MCF 10A (cell line): ENCODE measurements around the gene TCP10L. TPM values are rescaled to one million over a fixed set of nuclear protein-coding genes. Genes with fewer than 3 reads are reported as not detected.
"Not testable (repeated sequence)": the region's sequence is repeated elsewhere in the genome, so short reads cannot be mapped to it uniquely, and the experiment has no call there.

ENCODE experiments used
- BruUV-seq: library from RNA; stranded (reverse); fragments of 400-500 nt; replicated peaks from 2 replicates; lab custom pipeline; 2021; lab: Mats Ljungman, UMichigan
- CTCF ChIA-PET: fragments of 300-600 bp; sonication (Branson Sonifier 250); formaldehyde crosslinking; extraction: SDS; loops from one replicate; lab custom pipeline; 2021; ENCODE audit warnings: antibody characterized with exemption, inconsistent platforms; lab: Yijun Ruan, JAX
- POLR2A ChIA-PET: fragments of 300-600, 350-650 bp; sonication (Branson Sonifier 250); formaldehyde crosslinking; extraction: SDS; loops from one replicate; lab custom pipeline; 2020; ENCODE audit warnings: antibody characterized with exemption, inconsistent platforms; lab: Yijun Ruan, JAX
- DNase-seq: peaks from one replicate; pipeline ENCODE4 v3.0.0-alpha.2; 2018; ENCODE audit not compliant: unreplicated experiment
- H3K27ac Mint-ChIP-seq: one replicate; pipeline ENCODE4 v1.8.0; 2022; ENCODE audit warnings: mild to moderate bottlenecking, low read depth, mixed read lengths; ENCODE audit not compliant: unreplicated experiment
- H3K27me3 Mint-ChIP-seq: one replicate; pipeline ENCODE4 v1.8.0; 2022; ENCODE audit warnings: mixed read lengths; ENCODE audit not compliant: insufficient read depth, unreplicated experiment
- H3K36me3 Mint-ChIP-seq: one replicate; pipeline ENCODE4 v1.8.0; 2022; ENCODE audit warnings: mild to moderate bottlenecking, moderate library complexity, mixed read lengths; ENCODE audit not compliant: insufficient read depth, unreplicated experiment
- H3K4me1 Mint-ChIP-seq: one replicate; pipeline ENCODE4 v1.8.0; 2022; ENCODE audit warnings: mixed read lengths; ENCODE audit not compliant: insufficient read depth, unreplicated experiment
- H3K4me3 Mint-ChIP-seq: one replicate; pipeline ENCODE4 v1.8.0; 2022; ENCODE audit warnings: mild to moderate bottlenecking, moderate library complexity, mixed read lengths; ENCODE audit not compliant: unreplicated experiment
- H3K9me3 Mint-ChIP-seq: one replicate; pipeline ENCODE4 v1.8.0; 2022; ENCODE audit warnings: mixed read lengths; ENCODE audit not compliant: unreplicated experiment
- CTCF ChIP-seq: fragments of 200-600 bp; IDR thresholded peaks from one replicate; pipeline ENCODE4 v1.8.0; 2022; ENCODE audit warnings: antibody characterized with exemption, mild to moderate bottlenecking; ENCODE audit not compliant: unreplicated experiment
- intact Hi-C: fragments of 100-400 bp; cut with micrococcal nuclease; formaldehyde crosslinking; loops from 2 replicates; pipeline ENCODE4 v1.14.1; 2022
- total RNA-seq: library from RNA; stranded (reverse); gene quantifications from 2 replicates; pipeline ENCODE4 v1.2.3, GENCODE V29; 2022

TCP10L gene
- total RNA-seq, 1 experiment from 2014 or later = not detected

DNA sequence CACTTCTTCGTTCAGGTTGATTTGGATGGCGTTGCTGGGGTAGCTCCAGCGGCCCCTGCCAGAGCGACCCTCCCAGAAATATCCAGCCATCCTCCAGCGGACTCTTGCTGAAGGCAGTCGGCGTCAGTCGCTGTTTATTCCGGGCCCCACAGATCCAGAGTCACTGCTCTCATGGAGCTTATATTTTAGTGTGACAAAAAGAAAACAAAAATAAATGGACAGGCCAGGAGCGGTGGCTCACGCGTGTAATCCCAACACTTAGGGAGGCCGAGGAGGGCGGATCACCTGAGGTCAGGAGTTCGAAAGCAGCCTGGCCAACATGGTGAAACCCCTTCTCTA lies 27.6 kb upstream of the TCP10L start:
- BruUV-seq = TSS peak; percentile 91
- Mint-ChIP-seq H3K9me3 (no peaks in the 10 kb centered on the region), H3K4me3 (peak overlapping the region; percentile 90), H3K27me3 (peaks cover 35% of the 10 kb centered on the region), H3K36me3 (peaks cover 17% of the 10 kb centered on the region), H3K27ac (peak overlapping the region; percentile 99), H3K4me1 (no peaks in the 10 kb centered on the region)
- intact Hi-C loops = loop anchor here (2.0 kb wide), 1 partner anchor 116 kb away; the partner anchor contains the start of gene SYNJ1
- ChIA-PET POLR2A (interaction anchor here (0.6 to 3.4 kb wide), 25 partner anchors 11 to 1028 kb away, joined by 3 to 24 read pairs (median 4); partner anchors contain the start of genes EVA1C, IFNAR1, PAXBP1 and SYNJ1), CTCF (interaction anchor here (0.6 to 5.2 kb wide), 6 partner anchors 12 to 1995 kb away, joined by 3 to 28 read pairs (median 3); no protein-coding TSS in a partner anchor)
- TF ChIP-seq CTCF = no peak
- DNase-seq = no peak

- Mint-ChIP-seq H3K4me3 (peak within 1 kb of the TSS; percentile 90), H3K27ac (peak within 1 kb of the TSS; percentile 99), H3K36me3 (peaks cover 20% of the 10 kb centered on the region), H3K27me3 (peaks cover 28% of the 10 kb centered on the region), H3K4me1 (no peaks in the 10 kb centered on the region), H3K9me3 (no peaks in the 10 kb centered on the region)
- no peak for TF ChIP-seq CTCF
- ChIA-PET CTCF (interaction anchor here (0.6 to 5.2 kb wide), 7 partner anchors 11 to 1995 kb away, joined by 3 to 28 read pairs (median 3); no protein-coding TSS in a partner anchor), POLR2A (interaction anchor here (0.7 to 3.4 kb wide), 32 partner anchors 9 to 1028 kb away, joined by 3 to 24 read pairs (median 4); partner anchors contain the start of genes EVA1C, IFNAR1, PAXBP1 and SYNJ1)
- intact Hi-C loops = loop anchor here (2.0 kb wide), 1 partner anchor 116 kb away; the partner anchor contains the start of gene SYNJ1
- BruUV-seq = no TSS peak
- peak; percentile 91 for DNase-seq
Measured at GRCh38 chr21:32612075-32612998, 27.0 kb upstream of the TCP10L start, which contains the start of gene CFAP298. TSS of gene CFAP298 (minus strand) at chr21:32612377. CDS start at chr21:32612243, 134 bp downstream.

GRCh38 chr21:32611471-32611997 lies 26.2 kb upstream of the TCP10L start:
- Mint-ChIP-seq H3K27ac (peak overlapping the region; percentile 99), H3K9me3 (no peaks in the 10 kb centered on the region), H3K36me3 (peaks cover 28% of the 10 kb centered on the region), H3K4me1 (no peaks in the 10 kb centered on the region), H3K4me3 (peak overlapping the region; percentile 90), H3K27me3 (peaks cover 20% of the 10 kb centered on the region)
- DNase-seq = peak; percentile 21
- ChIA-PET CTCF (interaction anchor here (0.7 to 5.2 kb wide), 2 partner anchors 10 to 239 kb away, joined by 4 to 28 read pairs; no protein-coding TSS in a partner anchor), POLR2A (interaction anchor here (0.5 to 3.4 kb wide), 22 partner anchors 9 to 868 kb away, joined by 3 to 24 read pairs (median 4); partner anchors contain the start of genes EVA1C, PAXBP1, SYNJ1 and TMEM50B)
- BruUV-seq = TSS peak; percentile 24
- TF ChIP-seq CTCF = no peak
- intact Hi-C loops = no loop called here

DNA sequence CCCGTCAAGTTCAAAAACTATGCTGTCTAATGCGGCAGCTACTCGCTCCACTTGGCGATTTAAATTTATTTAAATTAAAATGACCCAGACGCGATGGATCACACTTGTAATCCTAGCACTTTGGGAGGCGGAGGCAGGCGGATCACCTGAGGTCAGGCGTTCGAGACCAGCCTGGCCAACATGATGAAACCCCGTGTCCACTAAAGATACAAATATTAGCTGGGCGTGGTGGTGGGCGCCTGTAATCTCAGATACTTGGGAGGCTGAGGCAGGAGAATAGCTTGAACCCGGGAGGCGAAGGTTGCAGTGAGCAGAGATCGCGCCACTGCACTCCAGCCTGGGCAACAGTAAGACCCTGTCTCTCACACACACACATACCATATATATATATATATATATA lies 25.6 kb upstream of the TCP10L start:
- ChIA-PET POLR2A (interaction anchor here (0.5 to 3.4 kb wide), 6 partner anchors 10 to 869 kb away, joined by 3 to 24 read pairs (median 4); partner anchors contain the start of genes SYNJ1 and TMEM50B), CTCF (interaction anchor here (0.7 to 5.2 kb wide), 2 partner anchors 10 to 239 kb away, joined by 4 to 28 read pairs; no protein-coding TSS in a partner anchor)
- H3K27ac Mint-ChIP-seq, H3K4me1 Mint-ChIP-seq, intact Hi-C loops, DNase-seq, H3K9me3 Mint-ChIP-seq, BruUV-seq: not testable (repeated sequence)
- H3K4me3 Mint-ChIP-seq = peak overlapping the region; percentile 90
- peaks cover 14% of the 10 kb centered on the region for H3K27me3 Mint-ChIP-seq
- peaks cover 34% of the 10 kb centered on the region for H3K36me3 Mint-ChIP-seq
